HepG2 (cell line): Measurements from ENCODE around the gene MAMLD1. TPM values are rescaled to one million over a fixed set of nuclear protein-coding genes. Genes with fewer than 3 reads are reported as not detected.

Experiments used
- ATAC-seq: fragments of 200-7000 bp; cut with Tn5 transposase; 3 replicates; pipeline ENCODE4 v1.9.1; 2020; ENCODE audit warnings: mild to moderate bottlenecking, moderate library complexity
- BruUV-seq: library from RNA; stranded (reverse); fragments of 400-500 nt; replicated peaks from 2 replicates; lab custom pipeline; 2021; lab: Mats Ljungman, UMichigan
- CTCF ChIA-PET: fragments of 300-600 bp; formaldehyde crosslinking; extraction: SDS; loops from one replicate; lab custom pipeline; 2021; ENCODE audit warnings: low total read pairs, inconsistent platforms, low intra/inter-chr PET ratio; lab: Yijun Ruan, JAX
- POLR2A ChIA-PET: fragments of 350-600 bp; sonication (Branson Sonifier 250); formaldehyde crosslinking; loops from one replicate; lab custom pipeline; 2020; ENCODE audit warnings: antibody characterized with exemption, inconsistent platforms; lab: Yijun Ruan, JAX
- DNase-seq: peaks from one replicate; pipeline ENCODE4 v3.0.0-alpha.2; 2015; ENCODE audit warnings: low spot score
- FAIRE-seq: peaks from 3 replicates; lab custom pipeline; 2011; peaks lifted over from hg19 to GRCh38; lab: Jason Lieb, UNC
- H2AFZ ChIP-seq: one replicate; pipeline ENCODE4 v1.6.1; 2011; ENCODE audit warnings: low read length, inconsistent platforms
- H3K27ac ChIP-seq: fragments of 300-600 bp; 3 replicates; pipeline ENCODE4 v1.8.0; 2011; ENCODE audit warnings: mixed run types, mild to moderate bottlenecking, mixed read lengths, low read length, inconsistent platforms; ENCODE audit not compliant: insufficient read depth; ENCODE audit errors: extremely low read length
- H3K27me3 ChIP-seq, 2 experiments: fragments of 200-600 bp in 1 of 2; 2 replicates in 1 of 2; 3 replicates in 1 of 2; pipeline versions ENCODE4 v1.6.0 to v1.8.0; 2011; ENCODE audit warnings: low read length in 2 of 2, mild to moderate bottlenecking in 2 of 2, moderate library complexity in 2 of 2, inconsistent platforms in 1 of 2; ENCODE audit not compliant: insufficient read depth in 2 of 2, control insufficient read depth in 1 of 2
- H3K36me3 ChIP-seq, 2 experiments: fragments of 200-600 bp in 1 of 2; replicated peaks in 1 of 2; 2 replicates in 1 of 2; 3 replicates in 1 of 2; pipeline versions ENCODE4 v1.5.1 to v1.8.0; 2011; ENCODE audit warnings: low read length in 2 of 2, inconsistent platforms in 1 of 2; ENCODE audit not compliant: insufficient read depth in 2 of 2, control insufficient read depth in 1 of 2
- H3K4me1 ChIP-seq: 2 replicates; pipeline ENCODE4 v1.5.1; 2012; ENCODE audit warnings: low read length, inconsistent platforms; ENCODE audit not compliant: insufficient read depth
- H3K4me2 ChIP-seq: 2 replicates; pipeline ENCODE4 v1.6.0; 2011; ENCODE audit warnings: low read depth, low read length, inconsistent platforms
- H3K4me3 ChIP-seq, 3 experiments: fragments of 200-600 bp in 1 of 3; sonication (generic), shearing (Covaris generic) in 1 of 3; replicated peaks in 1 of 3; 2 replicates each; pipeline ENCODE4 v1.5.1; 2011 to 2016; ENCODE audit warnings: low read length in 3 of 3, inconsistent platforms in 2 of 3, low read depth in 2 of 3, mild to moderate bottlenecking in 2 of 3, control low read depth in 1 of 3, mixed read lengths in 1 of 3; ENCODE audit not compliant: insufficient read depth in 1 of 3
- H3K79me2 ChIP-seq: one replicate; pipeline ENCODE4 v1.6.1; 2011; ENCODE audit warnings: low read length, inconsistent platforms; ENCODE audit not compliant: insufficient read depth
- H3K9ac ChIP-seq: 2 replicates; pipeline ENCODE4 v1.6.0; 2011; ENCODE audit warnings: mild to moderate bottlenecking, low read depth, low read length, inconsistent platforms; ENCODE audit not compliant: insufficient read depth
- H3K9me3 ChIP-seq: 2 replicates; pipeline ENCODE4 v1.5.1; 2012; ENCODE audit warnings: mild to moderate bottlenecking, low read length
- H4K20me1 ChIP-seq: 2 replicates; pipeline ENCODE4 v1.6.0; 2011; ENCODE audit warnings: inconsistent platforms, mild to moderate bottlenecking, low read length, moderate library complexity; ENCODE audit not compliant: insufficient read depth
- CCDC6 ChIP-seq: sonication (generic); formaldehyde crosslinking; IDR thresholded peaks from 2 replicates; pipeline ENCODE4 v1.8.1; 2022; ENCODE audit warnings: mild to moderate bottlenecking, missing genetic modification reagents, moderate library complexity
- CTCF ChIP-seq: sonication (generic); formaldehyde crosslinking; IDR thresholded peaks from 2 replicates; pipeline ENCODE4 v1.5.0; 2020; ENCODE audit warnings: mild to moderate bottlenecking, missing genetic modification reagents, moderate library complexity
- JDP2 ChIP-seq: sonication (generic); formaldehyde crosslinking; IDR thresholded peaks from 2 replicates; pipeline ENCODE4 v1.8.1; 2022; ENCODE audit warnings: missing genetic modification reagents, borderline replicate concordance
- NFE2 ChIP-seq: sonication (generic); formaldehyde crosslinking; IDR thresholded peaks from 2 replicates; pipeline ENCODE4 v1.4.0; 2020; ENCODE audit warnings: missing genetic modification reagents
- SNAPC4 ChIP-seq: sonication (generic); formaldehyde crosslinking; IDR thresholded peaks from 2 replicates; pipeline ENCODE4 v1.4.0; 2020; ENCODE audit warnings: mild to moderate bottlenecking, missing genetic modification reagents
- STAG1 ChIP-seq: sonication (generic); formaldehyde crosslinking; IDR thresholded peaks from 2 replicates; pipeline ENCODE4 v1.4.0; 2020; ENCODE audit warnings: missing genetic modification reagents
- ZBTB10 ChIP-seq: sonication (generic); formaldehyde crosslinking; IDR thresholded peaks from 2 replicates; pipeline ENCODE4 v1.4.0; 2020; ENCODE audit warnings: missing genetic modification reagents, borderline replicate concordance
- whole genome bisulfite sequencing: methylation state at CpG from one replicate; pipeline ENCODE4 v1.1.6; 2017; ENCODE audit warnings: low lambda C conversion rate; 5-methylcytosine and 5-hydroxymethylcytosine counted together
- in situ Hi-C: cut with HindIII; loops from 2 replicates; pipeline ENCODE4 v1.10.0; 2017; ENCODE audit warnings: low pct_unique_long_range_greater_than_20kb; ENCODE audit not compliant: extremely low pct_ligation_motif_present
- intact Hi-C: fragments of 100-400 bp; cut with micrococcal nuclease; formaldehyde crosslinking; loops from one replicate; pipeline ENCODE4 v1.10.0; 2022; ENCODE audit not compliant: unreplicated experiment
- polyA plus RNA-seq, 8 experiments: library from polyadenylated mRNA; depleted of rRNA in 3 of 8; stranded (reverse) in 7 of 8; unstranded in 1 of 8; fragments of >200 nt; fragmentation: Illumina TruSeq in 4 of 8; extraction: Trizol in 4 of 8; gene quantifications; 2 replicates each; pipeline versions ENCODE4 v1.2.1 to v1.2.3, GENCODE V29; 2011 to 2016; ENCODE audit warnings: low read depth in 4 of 8, missing spikeins in 1 of 8, mixed read lengths in 1 of 8; ENCODE audit not compliant: insufficient read depth in 1 of 8
- total RNA-seq, 5 experiments: library from RNA; depleted of rRNA; stranded (reverse); fragments of >200 nt; fragmentation: Illumina TruSeq; extraction: Trizol; gene quantifications; 2 replicates each; pipeline ENCODE4 v1.2.3, GENCODE V29; 2016; ENCODE audit warnings: low read depth in 1 of 5

MAMLD1 gene
- total and polyA plus RNA-seq, 2 of the 13 experiments (the other 11 are each of a cell fraction or from before 2014, with no cell fraction given) = not detected

GRCh38 chrX:150405576-150405975 lies 42.5 kb downstream of the MAMLD1 start:
- DNase-seq = no peak
- peak; percentile 71 for ATAC-seq
- CTCF ChIA-PET = no interaction called here
- POLR2A ChIA-PET = no interaction called here
- WGBS = 4% methylated on average over 3 of the region's 4 CpGs
- Histone ChIP-seq H3K4me3 (no peak overlapping the region), H3K9ac (no peak overlapping the region), H3K4me1 (no peaks in the 10 kb centered on the region), H3K9me3 (no peaks in the 10 kb centered on the region), H3K4me2 (no peak overlapping the region), H4K20me1 (no peaks in the 10 kb centered on the region), H2AFZ (no peak overlapping the region), H3K27me3 (no peaks in the 10 kb centered on the region), H3K27ac (no peak overlapping the region), H3K79me2 (no peaks in the 10 kb centered on the region), H3K36me3 (no peaks in the 10 kb centered on the region)
- intact Hi-C loops = no loop called here
- no TSS peak for BruUV-seq
- TF ChIP-seq CCDC6 (no peak), NFE2 (CRISPR knock-in tag) (no peak), STAG1 (CRISPR knock-in tag) (peak; percentile 29), SNAPC4 (CRISPR knock-in tag) (no peak), CTCF (CRISPR knock-in tag) (0 out of 2 replicates have a peak, but pooled peaks have one; percentile 10), JDP2 (no peak), ZBTB10 (CRISPR knock-in tag) (no peak)
- in situ Hi-C loops = no loop called here
- FAIRE-seq = no peak
